GM21447 (cell line): ENCODE measurements around the gene GNA14.
"Not testable (repeated sequence)": the region's sequence is repeated elsewhere in the genome, so short reads cannot be mapped to it uniquely, and the experiment has no call there.

Experiments
- ATAC-seq: cut with Tn5 transposase; IDR thresholded peaks from one replicate; pipeline ENCODE4 v1.9.1; 2021; ENCODE audit not compliant: unreplicated experiment

GNA14 gene

GRCh38 chr9:77455312-77455927 is 192.7 kb downstream of the GNA14 start:
- ATAC-seq, result no peak

- ATAC-seq, result no peak
These were observed 193.5 kb downstream of the GNA14 start for GRCh38 chr9:77454663-77455062.

GRCh38 chr9:77453825-77454647 is 194.1 kb downstream of the GNA14 start:
- no peak for ATAC-seq

- no peak for ATAC-seq
These were observed 196.6 kb downstream of the GNA14 start for GRCh38 chr9:77451507-77451906.

- ATAC-seq, result no peak
These were observed 198.0 kb downstream of the GNA14 start for GRCh38 chr9:77450085-77450475.

GRCh38 chr9:77449240-77450084 is 198.7 kb downstream of the GNA14 start:
- ATAC-seq, result no peak

- no peak for ATAC-seq
These were observed 200.5 kb downstream of the GNA14 start for GRCh38 chr9:77447646-77448045.

- no peak for ATAC-seq
These were observed 205.7 kb downstream of the GNA14 start for GRCh38 chr9:77442436-77442835.

GRCh38 chr9:77441124-77441523 is 207.0 kb downstream of the GNA14 start:
- not testable (repeated sequence) for ATAC-seq

- ATAC-seq, result no peak
These were observed 208.1 kb downstream of the GNA14 start for GRCh38 chr9:77440057-77440456.

- no peak for ATAC-seq
These were observed 209.5 kb downstream of the GNA14 start for GRCh38 chr9:77438653-77439052.

- no peak for ATAC-seq
These were observed 212.4 kb downstream of the GNA14 start for GRCh38 chr9:77435688-77436087.

GRCh38 chr9:77435277-77435676 is 212.8 kb downstream of the GNA14 start:
- ATAC-seq, result no peak

GRCh38 chr9:77433675-77434445 is 214.3 kb downstream of the GNA14 start:
- no peak for ATAC-seq

- no peak for ATAC-seq
These were observed 216.1 kb downstream of the GNA14 start for GRCh38 chr9:77432053-77432452.

- no peak for ATAC-seq
These were observed 218.2 kb downstream of the GNA14 start for GRCh38 chr9:77429928-77430327.

GRCh38 chr9:77427256-77427927 is 220.7 kb downstream of the GNA14 start:
- ATAC-seq, result no peak

GRCh38 chr9:77426712-77427111 is 221.4 kb downstream of the GNA14 start:
- ATAC-seq, result no peak

- no peak for ATAC-seq
These were observed 223.1 kb downstream of the GNA14 start for GRCh38 chr9:77424993-77425392.

GRCh38 chr9:77423841-77424240 is 224.3 kb downstream of the GNA14 start:
- no peak for ATAC-seq
